Hepatocyte (in vitro differentiated cells): ENCODE data around the gene ARMH4. TPM values are rescaled to one million over a fixed set of nuclear protein-coding genes. Genes with fewer than 3 reads are reported as not detected.

Experiments used
- DNase-seq: peaks from one replicate; pipeline ENCODE4 v3.0.0-alpha.2; 2016; ENCODE audit warnings: low spot score
- H2AFZ ChIP-seq: fragments of 200-600 bp; sonication (generic); 2 replicates; pipeline ENCODE4 v1.6.0; 2016; ENCODE audit warnings: antibody characterized with exemption, mild to moderate bottlenecking
- H3K27ac ChIP-seq: fragments of 200-600 bp; sonication (generic); 2 replicates; pipeline ENCODE4 v1.5.1; 2016; ENCODE audit warnings: mild to moderate bottlenecking
- H3K27me3 ChIP-seq: fragments of 200-600 bp; sonication (generic); 2 replicates; pipeline ENCODE4 v1.6.1; 2016
- H3K36me3 ChIP-seq: fragments of 200-600 bp; sonication (generic); replicated peaks from 2 replicates; pipeline ENCODE4 v1.5.1; 2016; ENCODE audit warnings: low read depth; ENCODE audit not compliant: insufficient read depth
- H3K4me1 ChIP-seq: fragments of 200-600 bp; sonication (generic); 2 replicates; pipeline ENCODE4 v1.5.1; 2016; ENCODE audit warnings: mild to moderate bottlenecking, moderate library complexity; ENCODE audit not compliant: insufficient read depth
- H3K4me2 ChIP-seq: fragments of 200-600 bp; sonication (generic); 2 replicates; pipeline ENCODE4 v1.6.0; 2016
- H3K4me3 ChIP-seq: fragments of 200-600 bp; sonication (generic); 2 replicates; pipeline ENCODE4 v1.5.1; 2016; ENCODE audit warnings: mild to moderate bottlenecking
- H3K79me2 ChIP-seq: fragments of 200-600 bp; sonication (generic); 2 replicates; pipeline ENCODE4 v1.6.0; 2017; ENCODE audit warnings: mild to moderate bottlenecking
- H3K9me2 ChIP-seq: fragments of 200-600 bp; sonication (generic); replicated peaks from 2 replicates; pipeline ENCODE4 v1.6.0; 2017; ENCODE audit warnings: mild to moderate bottlenecking; ENCODE audit not compliant: insufficient read depth
- H3K9me3 ChIP-seq: fragments of 200-600 bp; sonication (generic); 2 replicates; pipeline ENCODE4 v1.5.1; 2016; ENCODE audit warnings: low read depth, mild to moderate bottlenecking
- H4K20me1 ChIP-seq: fragments of 200-600 bp; sonication (generic); 2 replicates; pipeline ENCODE4 v1.6.0; 2016; ENCODE audit warnings: mild to moderate bottlenecking; ENCODE audit not compliant: insufficient read depth, poor library complexity, severe bottlenecking
- EZH2 ChIP-seq: fragments of 200-600 bp; sonication (generic); IDR thresholded peaks from 2 replicates; pipeline ENCODE4 v1.6.1; 2016; ENCODE audit warnings: antibody characterized with exemption, mild to moderate bottlenecking, borderline replicate concordance
- EZH2phosphoT487 ChIP-seq: fragments of 200-600 bp; sonication (generic); IDR thresholded peaks from one replicate; pipeline ENCODE4 v1.6.1; 2018; ENCODE audit warnings: antibody characterized with exemption, mild to moderate bottlenecking, low read depth, moderate library complexity; ENCODE audit not compliant: unreplicated experiment, severe bottlenecking
- WGBS: methylation state at CpG from one replicate; pipeline ENCODE4 v1.1.6; 2016; ENCODE audit warnings: low lambda C conversion rate; ENCODE audit errors: missing lambda C conversion rate; 5-methylcytosine and 5-hydroxymethylcytosine counted together
- polyA plus RNA-seq: library from polyadenylated mRNA; unstranded; fragments of >200 nt; fragmentation: Nextera tagmentation; extraction: Ambion mirVana; gene quantifications from 2 replicates; pipeline ENCODE4 v1.2.1, GENCODE V29; 2016
- total RNA-seq: library from RNA; depleted of rRNA; stranded (reverse); fragments of >200 nt; gene quantifications from 2 replicates; pipeline ENCODE4 v1.2.3, GENCODE V29; 2014
- TF ChIP-seq, protein P1 (sequence below): fragments of 200-600 bp; sonication (generic); IDR thresholded peaks from 2 replicates; pipeline ENCODE4 v1.5.1; 2016; ENCODE audit warnings: antibody characterized with exemption, mild to moderate bottlenecking; ENCODE audit not compliant: poor library complexity

ARMH4 gene
- total and polyA plus RNA-seq, 2 experiments from 2014 or later: 6.6 to 11.3 TPM

DNA sequence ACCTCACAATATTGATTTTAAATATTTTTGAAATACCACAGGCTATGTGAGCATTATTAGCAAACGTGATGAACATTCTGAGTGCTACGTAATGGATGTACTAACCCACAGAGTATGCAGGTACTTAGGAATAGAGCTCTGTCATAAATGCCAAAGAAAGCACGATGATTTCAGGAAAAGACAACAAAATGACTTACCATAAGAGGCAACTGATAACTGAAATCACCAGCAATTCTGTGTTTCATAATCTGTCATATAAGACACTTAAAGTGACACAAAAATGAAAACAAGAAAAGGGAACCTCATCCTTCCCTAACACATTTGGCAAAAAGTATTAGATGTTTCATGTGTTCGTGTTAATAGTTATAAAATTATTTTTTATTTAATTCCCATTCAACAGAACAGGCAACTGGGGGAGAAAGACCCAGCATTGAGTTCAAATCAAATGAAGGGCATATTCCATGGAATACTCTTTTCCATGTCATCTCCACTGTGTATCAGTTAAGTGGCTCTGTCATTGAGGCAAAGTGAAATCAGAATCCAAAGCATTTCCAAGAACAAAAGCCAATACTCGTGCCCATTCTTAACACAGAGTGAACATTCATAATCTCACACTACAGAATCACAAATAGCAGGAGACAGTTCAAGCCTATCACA, 30.4 kb downstream of the ARMH4 start:
- WGBS: 80% methylated on average over 5 of the region's 5 CpGs
- Histone ChIP-seq H3K27me3 (no peaks in the 10 kb centered on the region), H3K9me2 (no peaks in the 10 kb centered on the region), H3K4me3 (no peak overlapping the region), H3K9me3 (no peaks in the 10 kb centered on the region), H4K20me1 (no peaks in the 10 kb centered on the region), H3K4me1 (no peaks in the 10 kb centered on the region), H3K36me3 (no peaks in the 10 kb centered on the region), H2AFZ (no peak overlapping the region), H3K79me2 (no peaks in the 10 kb centered on the region), H3K27ac (no peak overlapping the region), H3K4me2 (no peak overlapping the region)
- TF ChIP-seq EZH2phosphoT487 (no peak), EZH2 (no peak)
- TF ChIP-seq, protein P1, sequence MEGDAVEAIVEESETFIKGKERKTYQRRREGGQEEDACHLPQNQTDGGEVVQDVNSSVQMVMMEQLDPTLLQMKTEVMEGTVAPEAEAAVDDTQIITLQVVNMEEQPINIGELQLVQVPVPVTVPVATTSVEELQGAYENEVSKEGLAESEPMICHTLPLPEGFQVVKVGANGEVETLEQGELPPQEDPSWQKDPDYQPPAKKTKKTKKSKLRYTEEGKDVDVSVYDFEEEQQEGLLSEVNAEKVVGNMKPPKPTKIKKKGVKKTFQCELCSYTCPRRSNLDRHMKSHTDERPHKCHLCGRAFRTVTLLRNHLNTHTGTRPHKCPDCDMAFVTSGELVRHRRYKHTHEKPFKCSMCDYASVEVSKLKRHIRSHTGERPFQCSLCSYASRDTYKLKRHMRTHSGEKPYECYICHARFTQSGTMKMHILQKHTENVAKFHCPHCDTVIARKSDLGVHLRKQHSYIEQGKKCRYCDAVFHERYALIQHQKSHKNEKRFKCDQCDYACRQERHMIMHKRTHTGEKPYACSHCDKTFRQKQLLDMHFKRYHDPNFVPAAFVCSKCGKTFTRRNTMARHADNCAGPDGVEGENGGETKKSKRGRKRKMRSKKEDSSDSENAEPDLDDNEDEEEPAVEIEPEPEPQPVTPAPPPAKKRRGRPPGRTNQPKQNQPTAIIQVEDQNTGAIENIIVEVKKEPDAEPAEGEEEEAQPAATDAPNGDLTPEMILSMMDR: no peak
- DNase-seq: no peak

DNA sequence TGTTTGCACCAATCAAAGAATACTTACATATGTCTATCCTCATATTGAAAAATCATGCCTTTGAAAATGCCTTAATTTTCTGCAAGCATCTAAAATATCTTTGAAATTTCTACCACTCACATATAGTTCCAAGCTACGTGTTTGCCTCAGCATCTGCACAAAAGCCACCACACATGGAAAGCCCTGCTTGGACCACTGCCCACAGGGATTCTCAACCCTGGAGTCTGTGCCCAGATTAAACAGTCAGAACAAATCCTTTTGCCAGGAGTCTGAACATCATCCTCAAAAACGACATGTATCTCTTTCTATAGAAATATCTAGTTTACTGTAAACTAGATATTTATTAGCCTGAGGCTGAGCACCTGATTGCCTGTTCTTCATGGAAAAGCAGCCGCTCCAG, 32.6 kb downstream of the ARMH4 start:
- TF ChIP-seq, protein P1: no peak
- no peak for TF ChIP-seq EZH2phosphoT487
- TF ChIP-seq EZH2: no peak
- Histone ChIP-seq H2AFZ (no peak overlapping the region), H3K36me3 (no peaks in the 10 kb centered on the region), H3K9me3 (no peaks in the 10 kb centered on the region), H3K27me3 (no peaks in the 10 kb centered on the region), H3K9me2 (no peaks in the 10 kb centered on the region), H3K79me2 (no peaks in the 10 kb centered on the region), H3K4me2 (no peak overlapping the region), H3K27ac (no peak overlapping the region), H4K20me1 (no peaks in the 10 kb centered on the region), H3K4me1 (no peaks in the 10 kb centered on the region), H3K4me3 (no peak overlapping the region)
- no peak for DNase-seq
- 70% methylated on average over 3 of the region's 3 CpGs for WGBS

DNA sequence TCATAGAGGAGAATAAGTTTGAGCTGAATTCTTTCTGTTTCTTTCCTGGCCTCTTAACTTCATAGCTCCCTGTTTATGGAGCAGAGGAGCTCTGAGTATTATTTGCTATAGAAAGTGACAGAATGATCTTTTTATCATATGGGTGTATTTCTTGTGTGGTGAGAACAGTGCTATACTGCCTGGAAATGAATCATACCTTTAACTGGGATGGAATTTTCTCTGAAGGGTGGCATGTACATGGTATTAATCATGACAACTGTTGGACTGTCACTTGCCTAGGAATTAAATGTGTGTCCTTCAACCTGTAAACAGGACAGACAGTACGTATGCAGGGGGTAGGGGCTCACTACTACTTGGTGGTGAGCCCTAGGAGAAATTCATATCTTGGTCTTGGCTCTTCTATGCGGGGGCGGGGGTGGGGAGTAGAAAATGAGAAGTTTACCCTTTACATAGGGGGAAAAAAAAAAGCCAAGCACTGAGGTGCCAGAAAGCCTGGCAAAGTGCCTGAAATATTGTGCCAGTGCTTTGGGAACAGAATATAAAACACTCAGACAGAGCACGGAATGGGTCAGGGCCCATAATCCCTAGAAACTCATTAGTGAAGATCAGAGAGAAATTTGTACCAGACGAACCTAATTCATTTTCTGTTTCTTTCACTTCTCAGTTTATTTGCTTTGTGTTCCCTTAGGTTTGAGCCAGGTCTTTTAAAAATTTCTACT, 33.8 kb downstream of the ARMH4 start:
- H3K27ac ChIP-seq: no peak overlapping the region
- WGBS: 74% methylated on average over 5 of the region's 5 CpGs
- no peak for DNase-seq
- H3K9me2 ChIP-seq: no peaks in the 10 kb centered on the region
- no peaks in the 10 kb centered on the region for H4K20me1 ChIP-seq
- no peak overlapping the region for H3K4me2 ChIP-seq
- no peaks in the 10 kb centered on the region for H3K79me2 ChIP-seq
- no peak for TF ChIP-seq EZH2phosphoT487
- TF ChIP-seq, protein P1: no peak
- TF ChIP-seq EZH2: no peak
- H3K4me1 ChIP-seq: no peaks in the 10 kb centered on the region
- H3K27me3 ChIP-seq: no peaks in the 10 kb centered on the region
- H3K4me3 ChIP-seq: no peak overlapping the region
- H3K36me3 ChIP-seq: no peaks in the 10 kb centered on the region
- H3K9me3 ChIP-seq: no peaks in the 10 kb centered on the region
- no peak overlapping the region for H2AFZ ChIP-seq
